Liver (tissue), 3 donors: ENCODE measurements around the gene FGFRL1.

Experiments used
- EGR1 ChIP-seq, 2 donors: IDR thresholded peaks; 2 replicates each; pipeline ENCODE4 v1.6.1; 2016 to 2018; ENCODE audit warnings: antibody characterized with exemption in 2 of 2, low read depth in 2 of 2
- FOXA1 ChIP-seq: IDR thresholded peaks from 2 replicates; pipeline ENCODE4 v1.6.1; 2016; ENCODE audit warnings: antibody characterized with exemption
- GABPA ChIP-seq, 2 donors: IDR thresholded peaks in 1 of 2; conservative IDR thresholded peaks in 1 of 2; 2 replicates each; pipeline ENCODE4 v1.6.1; 2016; ENCODE audit warnings: antibody characterized with exemption in 2 of 2, mild to moderate bottlenecking in 1 of 2, moderate library complexity in 1 of 2
- HNF4A ChIP-seq, 2 donors: conservative IDR thresholded peaks; 2 replicates each; pipeline ENCODE4 v1.6.1; 2016; ENCODE audit warnings: antibody characterized with exemption in 2 of 2, mild to moderate bottlenecking in 2 of 2
- JUND ChIP-seq, 2 donors: IDR thresholded peaks; 2 replicates each; pipeline ENCODE4 v1.6.1; 2016; ENCODE audit warnings: antibody characterized with exemption in 2 of 2
- RAD21 ChIP-seq, 2 donors: IDR thresholded peaks; 2 replicates each; pipeline ENCODE4 v1.6.1; 2016; ENCODE audit warnings: antibody characterized with exemption in 2 of 2, mild to moderate bottlenecking in 2 of 2
- RXRA ChIP-seq, 2 donors: IDR thresholded peaks; 2 replicates each; pipeline ENCODE4 v1.6.1; 2017 to 2018; ENCODE audit warnings: antibody characterized with exemption in 2 of 2, mild to moderate bottlenecking in 1 of 2
- SP1 ChIP-seq: IDR thresholded peaks from 2 replicates; pipeline ENCODE4 v1.6.1; 2018; ENCODE audit warnings: antibody characterized with exemption, mild to moderate bottlenecking
- TAF1 ChIP-seq: conservative IDR thresholded peaks from 2 replicates; pipeline ENCODE4 v1.6.1; 2016; ENCODE audit warnings: antibody characterized with exemption, mild to moderate bottlenecking
- YY1 ChIP-seq: IDR thresholded peaks from 2 replicates; pipeline ENCODE4 v1.6.1; 2016; ENCODE audit warnings: antibody characterized with exemption, mild to moderate bottlenecking
- TF ChIP-seq, protein P1 (sequence below): fragments of 150-350 bp; IDR thresholded peaks from 2 replicates; pipeline ENCODE4 v1.5.1; 2017; ENCODE audit warnings: improper control_type of control experiment, low read depth, low read length; ENCODE audit not compliant: missing input control
- TF ChIP-seq, protein P2 (sequence below): IDR thresholded peaks from 2 replicates; pipeline ENCODE4 v1.6.1; 2016; ENCODE audit warnings: antibody characterized with exemption, mild to moderate bottlenecking
- TF ChIP-seq, protein P3 (sequence below): IDR thresholded peaks from 2 replicates; pipeline ENCODE4 v1.6.1; 2016; ENCODE audit warnings: antibody characterized with exemption
- TF ChIP-seq, protein P4 (sequence below): IDR thresholded peaks from 2 replicates; pipeline ENCODE4 v1.6.1; 2016; ENCODE audit warnings: antibody characterized with exemption
- donor health status: healthy.
- donor health status: healthy.

DNA sequence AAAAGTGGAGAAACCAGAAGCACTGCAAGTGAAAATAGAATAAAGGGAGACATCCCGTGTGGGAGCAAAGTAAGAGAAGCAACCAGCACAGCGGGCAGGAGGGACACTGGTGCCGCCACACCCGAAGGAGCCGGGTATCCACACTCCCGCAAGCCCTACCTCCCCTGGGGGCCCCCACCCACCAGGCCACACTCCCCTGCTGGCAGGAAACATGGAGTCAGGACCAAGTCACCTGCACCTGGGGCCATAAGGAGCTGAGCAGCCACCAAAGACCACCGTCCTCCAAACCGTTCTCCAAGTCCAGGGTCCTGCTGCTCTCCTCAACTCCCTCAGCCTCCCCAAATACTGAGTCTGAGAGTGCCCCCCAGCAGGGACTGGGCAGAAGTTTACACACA, 30.5 kb downstream of the FGFRL1 start:
- TF ChIP-seq SP1 (no peak), TAF1 (no peak), GABPA (IDR thresholded peaks at IDR 0.05 in 1 of 2, conservative IDR thresholded peaks at IDR 0.05 in 1 of 2) (no peak), YY1 (no peak), RAD21 (IDR thresholded peaks at IDR 0.05) (no peak), FOXA1 (no peak), HNF4A (conservative IDR thresholded peaks at IDR 0.05) (no peak), EGR1 (IDR thresholded peaks at IDR 0.05; ENCODE audit: low read depth in 2 of 2) (no peak), RXRA (IDR thresholded peaks at IDR 0.05) (no peak), JUND (IDR thresholded peaks at IDR 0.05) (no peak)
- TF ChIP-seq, protein P1, sequence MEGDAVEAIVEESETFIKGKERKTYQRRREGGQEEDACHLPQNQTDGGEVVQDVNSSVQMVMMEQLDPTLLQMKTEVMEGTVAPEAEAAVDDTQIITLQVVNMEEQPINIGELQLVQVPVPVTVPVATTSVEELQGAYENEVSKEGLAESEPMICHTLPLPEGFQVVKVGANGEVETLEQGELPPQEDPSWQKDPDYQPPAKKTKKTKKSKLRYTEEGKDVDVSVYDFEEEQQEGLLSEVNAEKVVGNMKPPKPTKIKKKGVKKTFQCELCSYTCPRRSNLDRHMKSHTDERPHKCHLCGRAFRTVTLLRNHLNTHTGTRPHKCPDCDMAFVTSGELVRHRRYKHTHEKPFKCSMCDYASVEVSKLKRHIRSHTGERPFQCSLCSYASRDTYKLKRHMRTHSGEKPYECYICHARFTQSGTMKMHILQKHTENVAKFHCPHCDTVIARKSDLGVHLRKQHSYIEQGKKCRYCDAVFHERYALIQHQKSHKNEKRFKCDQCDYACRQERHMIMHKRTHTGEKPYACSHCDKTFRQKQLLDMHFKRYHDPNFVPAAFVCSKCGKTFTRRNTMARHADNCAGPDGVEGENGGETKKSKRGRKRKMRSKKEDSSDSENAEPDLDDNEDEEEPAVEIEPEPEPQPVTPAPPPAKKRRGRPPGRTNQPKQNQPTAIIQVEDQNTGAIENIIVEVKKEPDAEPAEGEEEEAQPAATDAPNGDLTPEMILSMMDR: no peak
- TF ChIP-seq, protein P2, sequence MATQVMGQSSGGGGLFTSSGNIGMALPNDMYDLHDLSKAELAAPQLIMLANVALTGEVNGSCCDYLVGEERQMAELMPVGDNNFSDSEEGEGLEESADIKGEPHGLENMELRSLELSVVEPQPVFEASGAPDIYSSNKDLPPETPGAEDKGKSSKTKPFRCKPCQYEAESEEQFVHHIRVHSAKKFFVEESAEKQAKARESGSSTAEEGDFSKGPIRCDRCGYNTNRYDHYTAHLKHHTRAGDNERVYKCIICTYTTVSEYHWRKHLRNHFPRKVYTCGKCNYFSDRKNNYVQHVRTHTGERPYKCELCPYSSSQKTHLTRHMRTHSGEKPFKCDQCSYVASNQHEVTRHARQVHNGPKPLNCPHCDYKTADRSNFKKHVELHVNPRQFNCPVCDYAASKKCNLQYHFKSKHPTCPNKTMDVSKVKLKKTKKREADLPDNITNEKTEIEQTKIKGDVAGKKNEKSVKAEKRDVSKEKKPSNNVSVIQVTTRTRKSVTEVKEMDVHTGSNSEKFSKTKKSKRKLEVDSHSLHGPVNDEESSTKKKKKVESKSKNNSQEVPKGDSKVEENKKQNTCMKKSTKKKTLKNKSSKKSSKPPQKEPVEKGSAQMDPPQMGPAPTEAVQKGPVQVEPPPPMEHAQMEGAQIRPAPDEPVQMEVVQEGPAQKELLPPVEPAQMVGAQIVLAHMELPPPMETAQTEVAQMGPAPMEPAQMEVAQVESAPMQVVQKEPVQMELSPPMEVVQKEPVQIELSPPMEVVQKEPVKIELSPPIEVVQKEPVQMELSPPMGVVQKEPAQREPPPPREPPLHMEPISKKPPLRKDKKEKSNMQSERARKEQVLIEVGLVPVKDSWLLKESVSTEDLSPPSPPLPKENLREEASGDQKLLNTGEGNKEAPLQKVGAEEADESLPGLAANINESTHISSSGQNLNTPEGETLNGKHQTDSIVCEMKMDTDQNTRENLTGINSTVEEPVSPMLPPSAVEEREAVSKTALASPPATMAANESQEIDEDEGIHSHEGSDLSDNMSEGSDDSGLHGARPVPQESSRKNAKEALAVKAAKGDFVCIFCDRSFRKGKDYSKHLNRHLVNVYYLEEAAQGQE: no peak
- TF ChIP-seq, protein P3, sequence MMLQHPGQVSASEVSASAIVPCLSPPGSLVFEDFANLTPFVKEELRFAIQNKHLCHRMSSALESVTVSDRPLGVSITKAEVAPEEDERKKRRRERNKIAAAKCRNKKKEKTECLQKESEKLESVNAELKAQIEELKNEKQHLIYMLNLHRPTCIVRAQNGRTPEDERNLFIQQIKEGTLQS: no peak
- TF ChIP-seq, protein P4, sequence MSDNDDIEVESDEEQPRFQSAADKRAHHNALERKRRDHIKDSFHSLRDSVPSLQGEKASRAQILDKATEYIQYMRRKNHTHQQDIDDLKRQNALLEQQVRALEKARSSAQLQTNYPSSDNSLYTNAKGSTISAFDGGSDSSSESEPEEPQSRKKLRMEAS: no peak
